Measurements from ENCODE around the gene EEPD1.

The EEPD1 gene

GRCh38 chr7:36260481-36260880 lies 107.4 kb downstream of the EEPD1 start:
- no peak for FAIRE-seq

DNA sequence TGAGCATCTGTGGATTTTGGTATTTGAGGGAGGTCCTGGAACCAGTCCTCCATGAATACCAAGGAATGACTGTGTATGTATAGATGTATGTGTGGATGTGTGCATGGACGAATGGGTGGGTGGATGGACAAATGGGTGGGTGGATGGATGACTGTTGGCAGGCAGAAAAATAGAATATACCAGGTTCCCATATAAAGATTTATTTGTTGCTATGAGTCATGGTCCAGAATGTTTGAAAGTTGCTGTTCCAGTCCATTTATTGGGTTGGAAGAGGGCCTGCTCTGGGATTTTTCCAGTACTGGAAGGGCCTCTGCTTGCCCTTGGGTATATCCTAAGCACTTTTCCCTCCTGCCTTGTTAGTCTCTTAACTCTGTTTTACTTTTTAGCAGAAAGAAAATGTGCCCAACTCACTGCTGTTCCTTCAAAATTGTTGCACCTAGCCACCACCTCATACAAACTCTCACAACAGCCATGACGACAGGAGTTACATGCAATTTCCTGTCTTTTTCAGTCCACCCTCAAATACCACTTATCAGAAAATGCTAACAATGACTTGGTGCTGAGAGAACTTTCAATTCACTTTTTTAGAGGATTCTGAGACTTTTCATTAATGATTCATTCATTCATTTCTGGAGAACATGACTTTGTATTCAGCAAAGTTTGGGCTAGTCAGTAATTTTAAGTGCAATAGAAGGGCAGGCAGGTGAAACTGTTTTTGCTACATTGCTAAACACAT lies 108.1 kb downstream of the EEPD1 start:
- peak; percentile 40 for TF ChIP-seq SPI1 (IDR thresholded peaks at IDR 0.05; ENCODE audit: low read depth, low read length)
- TF ChIP-seq POLR2A (IDR thresholded peaks at IDR 0.05; ENCODE audit: low read depth, low read length) = no peak
- FAIRE-seq = peak; percentile 23
- DNase-seq (ENCODE audit: insufficient read length, low spot score) = no peak

More at GRCh38 chr7:36260481-36260880, 107.4 kb downstream of the EEPD1 start:
- no peak for DNase-seq (ENCODE audit: insufficient read length, low spot score)
- TF ChIP-seq POU2F2 (IDR thresholded peaks at IDR 0.05; ENCODE audit: low read depth, low read length) (0 out of 2 replicates have a peak, but pooled peaks have one; percentile 13), PAX5 (IDR thresholded peaks at IDR 0.05; ENCODE audit: insufficient read depth, low read length, severe bottlenecking) (peak; percentile 20), POLR2AphosphoS5 (IDR thresholded peaks at IDR 0.05; ENCODE audit: low read depth, low read length) (no peak), POLR2A (IDR thresholded peaks at IDR 0.05; ENCODE audit: low read depth, low read length) (no peak), SPI1 (IDR thresholded peaks at IDR 0.05; ENCODE audit: low read depth, low read length) (no peak), TAF1 (IDR thresholded peaks at IDR 0.05; ENCODE audit: low read depth, low read length) (0 out of 2 replicates have a peak, but pooled peaks have one; percentile 11)

GRCh38 chr7:36262309-36263094 lies 109.4 kb downstream of the EEPD1 start:
- DNase-seq (ENCODE audit: insufficient read length, low spot score) (no peak), FAIRE-seq (no peak)
- TF ChIP-seq POLR2A (IDR thresholded peaks at IDR 0.05; ENCODE audit: low read depth, low read length) = no peak
- no peak for TF ChIP-seq TAF1 (IDR thresholded peaks at IDR 0.05; ENCODE audit: low read depth, low read length)
- TF ChIP-seq POLR2AphosphoS5 (IDR thresholded peaks at IDR 0.05; ENCODE audit: low read depth, low read length) = no peak
- no peak for TF ChIP-seq POU2F2 (IDR thresholded peaks at IDR 0.05; ENCODE audit: low read depth, low read length)
- no peak for TF ChIP-seq SPI1 (IDR thresholded peaks at IDR 0.05; ENCODE audit: low read depth, low read length)
- TF ChIP-seq PAX5 (IDR thresholded peaks at IDR 0.05; ENCODE audit: insufficient read depth, low read length, severe bottlenecking) = no peak

GRCh38 chr7:36263095-36263484 lies 110.0 kb downstream of the EEPD1 start:
- no peak for DNase-seq (ENCODE audit: insufficient read length, low spot score)
- no peak for FAIRE-seq
- no peak for TF ChIP-seq POLR2A (IDR thresholded peaks at IDR 0.05; ENCODE audit: low read depth, low read length)
- no peak for TF ChIP-seq SPI1 (IDR thresholded peaks at IDR 0.05; ENCODE audit: low read depth, low read length)
- no peak for TF ChIP-seq POLR2AphosphoS5 (IDR thresholded peaks at IDR 0.05; ENCODE audit: low read depth, low read length)
- no peak for TF ChIP-seq POU2F2 (IDR thresholded peaks at IDR 0.05; ENCODE audit: low read depth, low read length)
- TF ChIP-seq PAX5 (IDR thresholded peaks at IDR 0.05; ENCODE audit: insufficient read depth, low read length, severe bottlenecking) = no peak

GRCh38 chr7:36264123-36264801 lies 111.2 kb downstream of the EEPD1 start:
- DNase-seq (ENCODE audit: insufficient read length, low spot score) = no peak
- TF ChIP-seq PAX5 (IDR thresholded peaks at IDR 0.05; ENCODE audit: insufficient read depth, low read length, severe bottlenecking) (no peak), SPI1 (IDR thresholded peaks at IDR 0.05; ENCODE audit: low read depth, low read length) (peak; percentile 95)
- no peak for FAIRE-seq

GRCh38 chr7:36264913-36265516 lies 112.0 kb downstream of the EEPD1 start:
- DNase-seq (ENCODE audit: insufficient read length, low spot score) = no peak
- no peak for FAIRE-seq
- TF ChIP-seq SPI1 (IDR thresholded peaks at IDR 0.05; ENCODE audit: low read depth, low read length) (no peak), PAX5 (IDR thresholded peaks at IDR 0.05; ENCODE audit: insufficient read depth, low read length, severe bottlenecking) (no peak), POU2F2 (IDR thresholded peaks at IDR 0.05; ENCODE audit: low read depth, low read length) (no peak), POLR2A (IDR thresholded peaks at IDR 0.05; ENCODE audit: low read depth, low read length) (no peak), POLR2AphosphoS5 (IDR thresholded peaks at IDR 0.05; ENCODE audit: low read depth, low read length) (no peak), TAF1 (IDR thresholded peaks at IDR 0.05; ENCODE audit: low read depth, low read length) (no peak)

- TF ChIP-seq TAF1 (IDR thresholded peaks at IDR 0.05; ENCODE audit: low read depth, low read length) (no peak), POU2F2 (IDR thresholded peaks at IDR 0.05; ENCODE audit: low read depth, low read length) (no peak), POLR2AphosphoS5 (IDR thresholded peaks at IDR 0.05; ENCODE audit: low read depth, low read length) (no peak), PAX5 (IDR thresholded peaks at IDR 0.05; ENCODE audit: insufficient read depth, low read length, severe bottlenecking) (no peak)
- FAIRE-seq = no peak
- DNase-seq (ENCODE audit: insufficient read length, low spot score) = no peak
Measured at GRCh38 chr7:36265680-36266079, 112.6 kb downstream of the EEPD1 start.

GRCh38 chr7:36266190-36266589 lies 113.1 kb downstream of the EEPD1 start:
- FAIRE-seq = no peak
- no peak for DNase-seq (ENCODE audit: insufficient read length, low spot score)
- TF ChIP-seq PAX5 (IDR thresholded peaks at IDR 0.05; ENCODE audit: insufficient read depth, low read length, severe bottlenecking) (no peak), SPI1 (IDR thresholded peaks at IDR 0.05; ENCODE audit: low read depth, low read length) (no peak), TAF1 (IDR thresholded peaks at IDR 0.05; ENCODE audit: low read depth, low read length) (no peak)

DNA sequence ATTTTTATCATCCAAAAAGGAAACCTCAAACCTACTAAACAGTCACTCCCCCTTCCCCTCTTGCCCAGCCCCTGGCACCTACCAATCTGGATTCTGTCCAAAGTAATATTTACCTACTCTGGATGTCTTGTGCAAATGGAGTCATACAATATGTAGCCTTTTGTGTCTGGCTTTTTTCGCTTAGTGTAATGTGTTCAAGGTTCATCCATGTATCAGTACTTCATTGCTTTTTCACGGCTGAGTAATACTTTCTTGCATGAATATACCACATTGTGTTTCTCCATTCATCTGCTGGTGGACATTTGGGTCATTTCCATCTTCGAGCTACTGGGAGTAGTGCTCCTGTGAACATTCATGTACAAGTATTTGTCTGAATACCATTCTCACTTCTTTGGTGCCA lies 113.6 kb downstream of the EEPD1 start:
- no peak for TF ChIP-seq POLR2A (IDR thresholded peaks at IDR 0.05; ENCODE audit: low read depth, low read length)
- TF ChIP-seq TAF1 (IDR thresholded peaks at IDR 0.05; ENCODE audit: low read depth, low read length) = no peak
- no peak for TF ChIP-seq SPI1 (IDR thresholded peaks at IDR 0.05; ENCODE audit: low read depth, low read length)
- TF ChIP-seq POU2F2 (IDR thresholded peaks at IDR 0.05; ENCODE audit: low read depth, low read length) = no peak
- no peak for TF ChIP-seq POLR2AphosphoS5 (IDR thresholded peaks at IDR 0.05; ENCODE audit: low read depth, low read length)
- no peak for TF ChIP-seq PAX5 (IDR thresholded peaks at IDR 0.05; ENCODE audit: insufficient read depth, low read length, severe bottlenecking)
- DNase-seq (ENCODE audit: insufficient read length, low spot score) (no peak), FAIRE-seq (no peak)
